HG02798 (cell line): ENCODE results near the gene ZNF622.
"Not testable (repeated sequence)": the region's sequence is repeated elsewhere in the genome, so short reads cannot be mapped to it uniquely, and the experiment has no call there.

Experiments
- ATAC-seq: cut with Tn5 transposase; IDR thresholded peaks from one replicate; pipeline ENCODE4 v1.9.1; 2021; ENCODE audit warnings: mild to moderate bottlenecking; ENCODE audit not compliant: unreplicated experiment, poor library complexity

ZNF622 gene

GRCh38 chr5:16436065-16436682, 29.4 kb downstream of the ZNF622 start:
- not testable (repeated sequence) for ATAC-seq

- no peak for ATAC-seq
Measured at GRCh38 chr5:16431490-16431889, 34.1 kb downstream of the ZNF622 start.

- ATAC-seq, result no peak
Measured at GRCh38 chr5:16430349-16431089, 35.1 kb downstream of the ZNF622 start.

- ATAC-seq, result no peak
Measured at GRCh38 chr5:16428359-16428758, 37.2 kb downstream of the ZNF622 start.

- ATAC-seq, result no peak
Measured at GRCh38 chr5:16427587-16427986, 38.0 kb downstream of the ZNF622 start.

GRCh38 chr5:16418471-16418922, 47.1 kb downstream of the ZNF622 start:
- no peak for ATAC-seq

- ATAC-seq, result no peak
Measured at GRCh38 chr5:16417398-16418074, 48.1 kb downstream of the ZNF622 start.

GRCh38 chr5:16414861-16415260, 50.7 kb downstream of the ZNF622 start:
- no peak for ATAC-seq

GRCh38 chr5:16413166-16413860, 52.3 kb downstream of the ZNF622 start:
- no peak for ATAC-seq

- ATAC-seq, result no peak
Measured at GRCh38 chr5:16412556-16412955, 53.0 kb downstream of the ZNF622 start.

GRCh38 chr5:16411741-16412455, 53.7 kb downstream of the ZNF622 start:
- ATAC-seq, result no peak

- no peak for ATAC-seq
Measured at GRCh38 chr5:16411235-16411634, 54.4 kb downstream of the ZNF622 start.

- no peak for ATAC-seq
Measured at GRCh38 chr5:16410338-16410737, 55.3 kb downstream of the ZNF622 start.

GRCh38 chr5:16406630-16407029, 59.0 kb downstream of the ZNF622 start:
- ATAC-seq, result no peak

- no peak for ATAC-seq
Measured at GRCh38 chr5:16406023-16406422, 59.6 kb downstream of the ZNF622 start.
